PFSK-1 (cell line): ENCODE data around the gene LHFPL3.

Experiments used
- FOXP2 ChIP-seq: optimal IDR thresholded peaks from 2 replicates; pipeline ENCODE3; 2011; ENCODE audit warnings: borderline replicate concordance, control low read depth, inconsistent platforms; ENCODE audit not compliant: insufficient read depth; ENCODE audit errors: extremely low read length, extremely low read depth
- POLR2AphosphoS5 ChIP-seq: IDR thresholded peaks from 2 replicates; pipeline ENCODE4 v1.6.1; 2012; ENCODE audit warnings: low read depth, mild to moderate bottlenecking, control low read depth, low read length, moderate library complexity
- SIN3A ChIP-seq: IDR thresholded peaks from 2 replicates; pipeline ENCODE4 v1.6.1; 2012; ENCODE audit warnings: mild to moderate bottlenecking, low read length, moderate library complexity, borderline replicate concordance; ENCODE audit not compliant: insufficient read depth
- TAF1 ChIP-seq: IDR thresholded peaks from 2 replicates; pipeline ENCODE4 v1.6.1; 2012; ENCODE audit warnings: low read length, control low read depth, borderline replicate concordance; ENCODE audit not compliant: insufficient read depth
- TF ChIP-seq, protein P1 (sequence below), 2 experiments: IDR thresholded peaks; 2 replicates each; pipeline versions ENCODE4 v1.6.1 to v1.8.0; 2011 to 2012; ENCODE audit warnings: low read depth in 2 of 2, low read length in 2 of 2, control low read depth in 1 of 2, inconsistent platforms in 1 of 2, mild to moderate bottlenecking in 1 of 2, moderate library complexity in 1 of 2; ENCODE audit not compliant: insufficient read depth in 1 of 2

Gene LHFPL3

DNA sequence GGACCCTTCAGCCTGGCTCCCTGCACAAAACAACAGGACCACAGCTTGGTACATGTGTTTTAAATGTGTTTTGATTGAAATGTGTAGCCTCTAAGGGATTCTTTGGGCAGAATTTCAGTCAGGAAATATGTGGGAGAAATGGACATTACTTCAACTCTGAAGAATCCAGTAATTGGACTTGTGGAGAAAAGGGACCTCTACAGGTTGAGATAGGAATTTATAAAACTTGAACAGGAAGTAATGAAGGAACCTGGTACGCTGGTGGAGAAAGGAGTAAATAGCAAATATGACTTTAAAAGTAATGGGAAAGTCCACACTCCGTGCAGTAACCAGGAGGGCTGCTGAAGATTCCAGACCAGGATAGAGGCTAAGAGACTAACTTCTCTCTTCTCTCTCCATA lies 220.5 kb downstream of the LHFPL3 start:
- TF ChIP-seq SIN3A (no peak), TAF1 (no peak), POLR2AphosphoS5 (no peak), FOXP2 (no peak)
- TF ChIP-seq, protein P1, sequence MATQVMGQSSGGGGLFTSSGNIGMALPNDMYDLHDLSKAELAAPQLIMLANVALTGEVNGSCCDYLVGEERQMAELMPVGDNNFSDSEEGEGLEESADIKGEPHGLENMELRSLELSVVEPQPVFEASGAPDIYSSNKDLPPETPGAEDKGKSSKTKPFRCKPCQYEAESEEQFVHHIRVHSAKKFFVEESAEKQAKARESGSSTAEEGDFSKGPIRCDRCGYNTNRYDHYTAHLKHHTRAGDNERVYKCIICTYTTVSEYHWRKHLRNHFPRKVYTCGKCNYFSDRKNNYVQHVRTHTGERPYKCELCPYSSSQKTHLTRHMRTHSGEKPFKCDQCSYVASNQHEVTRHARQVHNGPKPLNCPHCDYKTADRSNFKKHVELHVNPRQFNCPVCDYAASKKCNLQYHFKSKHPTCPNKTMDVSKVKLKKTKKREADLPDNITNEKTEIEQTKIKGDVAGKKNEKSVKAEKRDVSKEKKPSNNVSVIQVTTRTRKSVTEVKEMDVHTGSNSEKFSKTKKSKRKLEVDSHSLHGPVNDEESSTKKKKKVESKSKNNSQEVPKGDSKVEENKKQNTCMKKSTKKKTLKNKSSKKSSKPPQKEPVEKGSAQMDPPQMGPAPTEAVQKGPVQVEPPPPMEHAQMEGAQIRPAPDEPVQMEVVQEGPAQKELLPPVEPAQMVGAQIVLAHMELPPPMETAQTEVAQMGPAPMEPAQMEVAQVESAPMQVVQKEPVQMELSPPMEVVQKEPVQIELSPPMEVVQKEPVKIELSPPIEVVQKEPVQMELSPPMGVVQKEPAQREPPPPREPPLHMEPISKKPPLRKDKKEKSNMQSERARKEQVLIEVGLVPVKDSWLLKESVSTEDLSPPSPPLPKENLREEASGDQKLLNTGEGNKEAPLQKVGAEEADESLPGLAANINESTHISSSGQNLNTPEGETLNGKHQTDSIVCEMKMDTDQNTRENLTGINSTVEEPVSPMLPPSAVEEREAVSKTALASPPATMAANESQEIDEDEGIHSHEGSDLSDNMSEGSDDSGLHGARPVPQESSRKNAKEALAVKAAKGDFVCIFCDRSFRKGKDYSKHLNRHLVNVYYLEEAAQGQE (IDR thresholded peaks at IDR 0.05; ENCODE audit: insufficient read depth in 1 of 2, low read depth in 2 of 2, low read length in 2 of 2): no peak

DNA sequence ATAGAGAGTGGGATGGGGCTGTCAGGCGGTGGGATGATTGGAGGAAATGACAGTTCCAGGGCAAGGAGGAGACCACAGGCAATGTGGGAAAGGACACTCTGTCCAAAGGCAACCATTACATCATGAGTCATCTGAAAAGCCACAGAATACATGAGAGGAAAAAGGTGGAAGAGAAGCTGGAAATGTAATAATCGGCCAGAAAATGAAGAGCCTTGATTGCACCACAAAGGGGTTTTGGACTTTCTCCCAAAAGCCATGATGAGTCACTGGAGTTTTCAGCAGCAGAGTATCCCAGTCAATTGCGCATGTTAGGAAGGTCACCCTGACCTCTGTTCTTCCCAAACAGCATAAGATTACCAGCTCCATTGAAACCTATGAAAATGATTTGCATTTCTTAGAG lies 222.0 kb downstream of the LHFPL3 start:
- no peak for TF ChIP-seq FOXP2
- TF ChIP-seq, protein P1 (IDR thresholded peaks at IDR 0.05; ENCODE audit: insufficient read depth in 1 of 2, low read depth in 2 of 2, low read length in 2 of 2): no peak
- no peak for TF ChIP-seq SIN3A
- TF ChIP-seq TAF1: no peak
- no peak for TF ChIP-seq POLR2AphosphoS5

DNA sequence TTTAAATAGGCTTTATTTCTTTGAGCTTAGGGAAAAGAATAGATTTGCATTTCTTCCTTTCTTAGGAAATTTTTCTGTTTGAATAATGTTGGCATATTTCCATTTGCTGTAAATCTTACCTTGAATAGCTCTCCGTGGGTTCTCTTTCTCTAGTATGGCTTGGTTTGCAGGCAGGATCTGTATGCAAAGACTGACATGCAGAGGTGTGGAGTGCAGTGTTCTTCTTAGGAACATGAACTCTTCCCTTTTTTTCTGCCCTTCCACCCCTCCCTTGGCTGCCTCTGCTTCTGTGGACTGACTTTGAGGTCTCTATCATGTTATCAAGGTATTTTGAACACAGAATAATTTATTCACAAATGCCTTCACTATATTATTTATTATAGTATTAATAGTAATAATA lies 222.8 kb downstream of the LHFPL3 start:
- TF ChIP-seq POLR2AphosphoS5: no peak
- no peak for TF ChIP-seq FOXP2
- no peak for TF ChIP-seq SIN3A
- no peak for TF ChIP-seq TAF1
- TF ChIP-seq, protein P1 (IDR thresholded peaks at IDR 0.05; ENCODE audit: insufficient read depth in 1 of 2, low read depth in 2 of 2, low read length in 2 of 2): no peak

DNA sequence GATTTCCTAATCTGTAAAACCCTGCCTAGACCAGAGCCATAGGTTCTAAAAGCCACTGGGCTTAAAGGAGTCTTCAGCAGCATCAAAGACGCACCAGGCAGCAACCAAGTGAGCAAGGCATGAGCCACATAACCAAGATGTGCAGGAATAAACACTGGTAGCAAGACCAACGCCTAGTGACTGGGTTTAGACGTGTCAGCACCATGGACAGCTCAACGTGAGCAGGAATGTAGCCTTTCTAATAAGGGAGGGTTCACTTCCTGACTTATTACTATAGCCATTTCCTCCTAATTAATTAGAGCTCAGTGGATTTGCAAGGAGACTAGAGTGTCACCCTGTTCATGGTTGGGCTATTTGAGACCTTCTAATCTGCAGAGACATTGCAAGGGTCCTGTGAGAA lies 223.7 kb downstream of the LHFPL3 start:
- TF ChIP-seq FOXP2: no peak
- TF ChIP-seq, protein P1 (IDR thresholded peaks at IDR 0.05; ENCODE audit: insufficient read depth in 1 of 2, low read depth in 2 of 2, low read length in 2 of 2): peak; percentile 97 to 100

DNA sequence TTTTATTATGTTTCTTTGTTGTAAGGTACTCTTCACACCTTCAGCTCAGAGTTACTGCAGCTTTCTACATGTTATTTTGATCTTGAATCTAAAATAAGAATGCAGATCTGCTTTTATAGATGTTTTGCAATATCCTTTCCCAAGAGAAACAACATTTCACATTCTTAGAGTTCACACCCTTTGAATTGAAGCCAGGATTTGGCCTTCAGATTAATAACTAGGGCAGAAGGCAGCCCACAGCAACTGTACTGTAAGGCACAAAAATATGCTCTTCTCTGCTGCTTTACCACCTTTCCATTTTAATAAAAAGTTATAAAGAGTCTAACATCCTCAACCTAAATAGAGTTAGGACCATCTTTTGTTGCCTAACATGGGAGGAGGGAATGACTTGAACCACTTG lies 224.7 kb downstream of the LHFPL3 start:
- TF ChIP-seq FOXP2 (no peak), TAF1 (no peak), SIN3A (no peak), POLR2AphosphoS5 (no peak)
- TF ChIP-seq, protein P1 (IDR thresholded peaks at IDR 0.05; ENCODE audit: insufficient read depth in 1 of 2, low read depth in 2 of 2, low read length in 2 of 2): no peak
